Measurements from ENCODE around the gene NELL1.

DNA sequence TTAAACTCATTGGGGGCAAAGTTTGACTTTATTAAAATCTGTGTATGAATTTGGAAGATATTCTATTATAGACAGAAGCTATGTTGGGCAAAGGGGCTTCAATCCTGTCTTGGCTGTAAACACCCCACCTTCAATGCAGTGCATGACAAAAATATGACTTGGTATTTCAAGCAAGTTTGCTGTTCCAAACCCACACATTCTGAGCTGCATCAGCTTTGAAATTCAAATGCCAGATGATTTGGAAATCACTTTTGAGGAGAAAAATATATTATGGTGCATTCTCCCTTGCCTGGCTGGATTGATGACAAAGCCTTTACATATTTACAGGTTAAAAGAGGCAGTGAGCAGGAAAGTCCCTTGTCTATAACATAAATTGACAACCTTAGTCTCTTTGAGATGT lies 760.0 kb downstream of the NELL1 start:
- TF ChIP-seq POLR2AphosphoS5 (IDR thresholded peaks at IDR 0.05; ENCODE audit: low read depth) (no peak), GABPA (IDR thresholded peaks at IDR 0.05; ENCODE audit: low read depth) (no peak), SPI1 (IDR thresholded peaks at IDR 0.05; ENCODE audit: borderline replicate concordance, low read depth) (no peak)
- TF ChIP-seq, protein P1, sequence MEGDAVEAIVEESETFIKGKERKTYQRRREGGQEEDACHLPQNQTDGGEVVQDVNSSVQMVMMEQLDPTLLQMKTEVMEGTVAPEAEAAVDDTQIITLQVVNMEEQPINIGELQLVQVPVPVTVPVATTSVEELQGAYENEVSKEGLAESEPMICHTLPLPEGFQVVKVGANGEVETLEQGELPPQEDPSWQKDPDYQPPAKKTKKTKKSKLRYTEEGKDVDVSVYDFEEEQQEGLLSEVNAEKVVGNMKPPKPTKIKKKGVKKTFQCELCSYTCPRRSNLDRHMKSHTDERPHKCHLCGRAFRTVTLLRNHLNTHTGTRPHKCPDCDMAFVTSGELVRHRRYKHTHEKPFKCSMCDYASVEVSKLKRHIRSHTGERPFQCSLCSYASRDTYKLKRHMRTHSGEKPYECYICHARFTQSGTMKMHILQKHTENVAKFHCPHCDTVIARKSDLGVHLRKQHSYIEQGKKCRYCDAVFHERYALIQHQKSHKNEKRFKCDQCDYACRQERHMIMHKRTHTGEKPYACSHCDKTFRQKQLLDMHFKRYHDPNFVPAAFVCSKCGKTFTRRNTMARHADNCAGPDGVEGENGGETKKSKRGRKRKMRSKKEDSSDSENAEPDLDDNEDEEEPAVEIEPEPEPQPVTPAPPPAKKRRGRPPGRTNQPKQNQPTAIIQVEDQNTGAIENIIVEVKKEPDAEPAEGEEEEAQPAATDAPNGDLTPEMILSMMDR (IDR thresholded peaks at IDR 0.05; ENCODE audit: insufficient read depth, low read length) = no peak
